K562 (cell line): ENCODE results near the gene TBC1D1.

Source experiments
- BHLHE40 ChIP-seq: IDR thresholded peaks from 2 replicates; pipeline ENCODE4 v1.6.1; 2011; ENCODE audit warnings: low read length, improper control_type of control experiment
- EZH2 ChIP-seq: IDR thresholded peaks from 2 replicates; pipeline ENCODE4 v1.6.1; 2012; ENCODE audit warnings: low read depth, mild to moderate bottlenecking, inconsistent platforms, low read length, borderline replicate concordance
- FOXK2 ChIP-seq, 2 experiments: fragments of 450-650 bp; IDR thresholded peaks in 1 of 2; conservative IDR thresholded peaks in 1 of 2; 2 replicates each; pipeline ENCODE4 v1.6.1; 2016; ENCODE audit warnings: low read depth in 2 of 2, mild to moderate bottlenecking in 1 of 2
- MEF2D ChIP-seq: conservative IDR thresholded peaks from 2 replicates; pipeline ENCODE4 v1.6.1; 2016; ENCODE audit warnings: low read depth, missing genetic modification characterization, missing compliant biosample characterization
- RFX5 ChIP-seq: IDR thresholded peaks from 2 replicates; pipeline ENCODE4 v1.6.1; 2011; ENCODE audit warnings: low read depth, mild to moderate bottlenecking, improper control_type of control experiment, low read length
- TF ChIP-seq, protein P1 (sequence below): sonication (generic); formaldehyde crosslinking; IDR thresholded peaks from 2 replicates; pipeline ENCODE4 v1.8.1; 2023; ENCODE audit warnings: missing genetic modification reagents, mild to moderate bottlenecking, borderline replicate concordance
- TF ChIP-seq, protein P2 (sequence below): fragments of 250-450 bp; sonication (Bioruptor Pico); IDR thresholded peaks from 2 replicates; pipeline ENCODE4 v1.8.0; 2021; ENCODE audit warnings: moderate library complexity, mild to moderate bottlenecking, inconsistent platforms
- TF ChIP-seq, protein P3 (sequence below), 3 experiments: IDR thresholded peaks in 2 of 3; conservative IDR thresholded peaks in 1 of 3; 2 replicates each; pipeline ENCODE4 v1.5.1; 2011 to 2012; ENCODE audit warnings: low read length in 3 of 3, mild to moderate bottlenecking in 3 of 3, control low read depth in 2 of 3, improper control_type of control experiment in 1 of 3, inconsistent platforms in 1 of 3, low read depth in 1 of 3, mixed read lengths in 1 of 3, moderate library complexity in 1 of 3; ENCODE audit not compliant: insufficient read depth in 2 of 3
- TF ChIP-seq, protein P4 (sequence below): IDR thresholded peaks from 2 replicates; pipeline ENCODE4 v1.6.1; 2012; ENCODE audit warnings: low read depth, low read length, improper control_type of control experiment, borderline replicate concordance
- TF ChIP-seq, protein P5 (sequence below): fragments of 250-450 bp; sonication (Bioruptor Pico); IDR thresholded peaks from 2 replicates; pipeline ENCODE4 v1.5.0; 2021
- TF ChIP-seq, protein P6 (sequence below), 2 experiments: fragments of 450-650 bp; conservative IDR thresholded peaks; 2 replicates each; pipeline ENCODE4 v1.6.1; 2017; ENCODE audit warnings: mild to moderate bottlenecking in 2 of 2, moderate library complexity in 2 of 2
- TF ChIP-seq, protein P7 (sequence below): sonication (generic); formaldehyde crosslinking; IDR thresholded peaks from 2 replicates; pipeline ENCODE4 v1.8.0; 2022; ENCODE audit warnings: mild to moderate bottlenecking, missing genetic modification reagents

DNA sequence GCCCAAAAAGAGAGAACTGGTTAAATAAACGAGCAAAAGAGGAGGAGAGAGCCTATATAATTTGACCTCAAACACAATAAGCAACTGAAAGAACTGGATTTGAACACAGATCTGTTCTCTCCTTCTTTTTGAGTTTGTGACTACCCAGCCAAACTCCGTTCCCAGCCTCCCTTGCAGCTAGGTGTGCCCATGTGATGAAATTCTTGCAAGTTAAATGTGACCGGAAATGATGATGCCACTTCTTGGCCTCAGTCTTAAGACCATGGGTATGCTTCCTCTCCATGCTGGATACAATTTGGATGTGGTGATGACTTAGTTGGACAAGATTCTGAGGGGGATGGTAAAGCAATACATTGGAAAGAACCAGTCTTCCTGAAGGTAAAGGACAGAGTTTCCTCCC, 273.5 kb downstream of the TBC1D1 start:
- TF ChIP-seq EZH2 (no peak), RFX5 (no peak), BHLHE40 (no peak), FOXK2 (conservative IDR thresholded peaks at IDR 0.05 in 1 of 2, IDR thresholded peaks at IDR 0.05 in 1 of 2; ENCODE audit: low read depth in 2 of 2) (no peak), MEF2D (tag) (no peak)
- TF ChIP-seq, protein P1, sequence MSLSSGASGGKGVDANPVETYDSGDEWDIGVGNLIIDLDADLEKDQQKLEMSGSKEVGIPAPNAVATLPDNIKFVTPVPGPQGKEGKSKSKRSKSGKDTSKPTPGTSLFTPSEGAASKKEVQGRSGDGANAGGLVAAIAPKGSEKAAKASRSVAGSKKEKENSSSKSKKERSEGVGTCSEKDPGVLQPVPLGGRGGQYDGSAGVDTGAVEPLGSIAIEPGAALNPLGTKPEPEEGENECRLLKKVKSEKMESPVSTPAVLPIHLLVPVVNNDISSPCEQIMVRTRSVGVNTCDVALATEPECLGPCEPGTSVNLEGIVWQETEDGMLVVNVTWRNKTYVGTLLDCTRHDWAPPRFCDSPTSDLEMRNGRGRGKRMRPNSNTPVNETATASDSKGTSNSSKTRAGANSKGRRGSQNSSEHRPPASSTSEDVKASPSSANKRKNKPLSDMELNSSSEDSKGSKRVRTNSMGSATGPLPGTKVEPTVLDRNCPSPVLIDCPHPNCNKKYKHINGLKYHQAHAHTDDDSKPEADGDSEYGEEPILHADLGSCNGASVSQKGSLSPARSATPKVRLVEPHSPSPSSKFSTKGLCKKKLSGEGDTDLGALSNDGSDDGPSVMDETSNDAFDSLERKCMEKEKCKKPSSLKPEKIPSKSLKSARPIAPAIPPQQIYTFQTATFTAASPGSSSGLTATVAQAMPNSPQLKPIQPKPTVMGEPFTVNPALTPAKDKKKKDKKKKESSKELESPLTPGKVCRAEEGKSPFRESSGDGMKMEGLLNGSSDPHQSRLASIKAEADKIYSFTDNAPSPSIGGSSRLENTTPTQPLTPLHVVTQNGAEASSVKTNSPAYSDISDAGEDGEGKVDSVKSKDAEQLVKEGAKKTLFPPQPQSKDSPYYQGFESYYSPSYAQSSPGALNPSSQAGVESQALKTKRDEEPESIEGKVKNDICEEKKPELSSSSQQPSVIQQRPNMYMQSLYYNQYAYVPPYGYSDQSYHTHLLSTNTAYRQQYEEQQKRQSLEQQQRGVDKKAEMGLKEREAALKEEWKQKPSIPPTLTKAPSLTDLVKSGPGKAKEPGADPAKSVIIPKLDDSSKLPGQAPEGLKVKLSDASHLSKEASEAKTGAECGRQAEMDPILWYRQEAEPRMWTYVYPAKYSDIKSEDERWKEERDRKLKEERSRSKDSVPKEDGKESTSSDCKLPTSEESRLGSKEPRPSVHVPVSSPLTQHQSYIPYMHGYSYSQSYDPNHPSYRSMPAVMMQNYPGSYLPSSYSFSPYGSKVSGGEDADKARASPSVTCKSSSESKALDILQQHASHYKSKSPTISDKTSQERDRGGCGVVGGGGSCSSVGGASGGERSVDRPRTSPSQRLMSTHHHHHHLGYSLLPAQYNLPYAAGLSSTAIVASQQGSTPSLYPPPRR, result no peak
- TF ChIP-seq, protein P2, sequence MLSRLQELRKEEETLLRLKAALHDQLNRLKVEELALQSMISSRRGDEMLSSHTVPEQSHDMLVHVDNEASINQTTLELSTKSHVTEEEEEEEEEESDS (CRISPR knock-in tag), result no peak
- TF ChIP-seq, protein P3, sequence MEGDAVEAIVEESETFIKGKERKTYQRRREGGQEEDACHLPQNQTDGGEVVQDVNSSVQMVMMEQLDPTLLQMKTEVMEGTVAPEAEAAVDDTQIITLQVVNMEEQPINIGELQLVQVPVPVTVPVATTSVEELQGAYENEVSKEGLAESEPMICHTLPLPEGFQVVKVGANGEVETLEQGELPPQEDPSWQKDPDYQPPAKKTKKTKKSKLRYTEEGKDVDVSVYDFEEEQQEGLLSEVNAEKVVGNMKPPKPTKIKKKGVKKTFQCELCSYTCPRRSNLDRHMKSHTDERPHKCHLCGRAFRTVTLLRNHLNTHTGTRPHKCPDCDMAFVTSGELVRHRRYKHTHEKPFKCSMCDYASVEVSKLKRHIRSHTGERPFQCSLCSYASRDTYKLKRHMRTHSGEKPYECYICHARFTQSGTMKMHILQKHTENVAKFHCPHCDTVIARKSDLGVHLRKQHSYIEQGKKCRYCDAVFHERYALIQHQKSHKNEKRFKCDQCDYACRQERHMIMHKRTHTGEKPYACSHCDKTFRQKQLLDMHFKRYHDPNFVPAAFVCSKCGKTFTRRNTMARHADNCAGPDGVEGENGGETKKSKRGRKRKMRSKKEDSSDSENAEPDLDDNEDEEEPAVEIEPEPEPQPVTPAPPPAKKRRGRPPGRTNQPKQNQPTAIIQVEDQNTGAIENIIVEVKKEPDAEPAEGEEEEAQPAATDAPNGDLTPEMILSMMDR (IDR thresholded peaks at IDR 0.05 in 2 of 3, conservative IDR thresholded peaks at IDR 0.05 in 1 of 3; ENCODE audit: insufficient read depth in 2 of 3, low read depth in 1 of 3, low read length in 3 of 3), result no peak
- TF ChIP-seq, protein P4, sequence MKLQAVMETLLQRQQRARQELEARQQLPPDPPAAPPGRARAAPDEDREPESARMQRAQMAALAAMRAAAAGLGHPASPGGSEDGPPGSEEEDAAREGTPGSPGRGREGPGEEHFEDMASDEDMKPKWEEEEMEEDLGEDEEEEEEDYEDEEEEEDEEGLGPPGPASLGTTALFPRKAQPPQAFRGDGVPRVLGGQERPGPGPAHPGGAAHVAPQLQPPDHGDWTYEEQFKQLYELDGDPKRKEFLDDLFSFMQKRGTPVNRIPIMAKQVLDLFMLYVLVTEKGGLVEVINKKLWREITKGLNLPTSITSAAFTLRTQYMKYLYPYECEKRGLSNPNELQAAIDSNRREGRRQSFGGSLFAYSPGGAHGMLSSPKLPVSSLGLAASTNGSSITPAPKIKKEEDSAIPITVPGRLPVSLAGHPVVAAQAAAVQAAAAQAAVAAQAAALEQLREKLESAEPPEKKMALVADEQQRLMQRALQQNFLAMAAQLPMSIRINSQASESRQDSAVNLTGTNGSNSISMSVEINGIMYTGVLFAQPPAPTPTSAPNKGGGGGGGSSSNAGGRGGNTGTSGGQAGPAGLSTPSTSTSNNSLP, result no peak
- TF ChIP-seq, protein P5, sequence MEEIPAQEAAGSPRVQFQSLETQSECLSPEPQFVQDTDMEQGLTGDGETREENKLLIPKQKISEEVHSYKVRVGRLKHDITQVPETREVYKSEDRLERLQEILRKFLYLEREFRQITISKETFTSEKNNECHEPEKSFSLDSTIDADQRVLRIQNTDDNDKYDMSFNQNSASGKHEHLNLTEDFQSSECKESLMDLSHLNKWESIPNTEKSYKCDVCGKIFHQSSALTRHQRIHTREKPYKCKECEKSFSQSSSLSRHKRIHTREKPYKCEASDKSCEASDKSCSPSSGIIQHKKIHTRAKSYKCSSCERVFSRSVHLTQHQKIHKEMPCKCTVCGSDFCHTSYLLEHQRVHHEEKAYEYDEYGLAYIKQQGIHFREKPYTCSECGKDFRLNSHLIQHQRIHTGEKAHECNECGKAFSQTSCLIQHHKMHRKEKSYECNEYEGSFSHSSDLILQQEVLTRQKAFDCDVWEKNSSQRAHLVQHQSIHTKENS, result no peak
- TF ChIP-seq, protein P6, sequence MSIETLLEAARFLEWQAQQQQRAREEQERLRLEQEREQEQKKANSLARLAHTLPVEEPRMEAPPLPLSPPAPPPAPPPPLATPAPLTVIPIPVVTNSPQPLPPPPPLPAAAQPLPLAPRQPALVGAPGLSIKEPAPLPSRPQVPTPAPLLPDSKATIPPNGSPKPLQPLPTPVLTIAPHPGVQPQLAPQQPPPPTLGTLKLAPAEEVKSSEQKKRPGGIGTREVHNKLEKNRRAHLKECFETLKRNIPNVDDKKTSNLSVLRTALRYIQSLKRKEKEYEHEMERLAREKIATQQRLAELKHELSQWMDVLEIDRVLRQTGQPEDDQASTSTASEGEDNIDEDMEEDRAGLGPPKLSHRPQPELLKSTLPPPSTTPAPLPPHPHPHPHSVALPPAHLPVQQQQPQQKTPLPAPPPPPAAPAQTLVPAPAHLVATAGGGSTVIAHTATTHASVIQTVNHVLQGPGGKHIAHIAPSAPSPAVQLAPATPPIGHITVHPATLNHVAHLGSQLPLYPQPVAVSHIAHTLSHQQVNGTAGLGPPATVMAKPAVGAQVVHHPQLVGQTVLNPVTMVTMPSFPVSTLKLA (conservative IDR thresholded peaks at IDR 0.05), result no peak
- TF ChIP-seq, protein P7, sequence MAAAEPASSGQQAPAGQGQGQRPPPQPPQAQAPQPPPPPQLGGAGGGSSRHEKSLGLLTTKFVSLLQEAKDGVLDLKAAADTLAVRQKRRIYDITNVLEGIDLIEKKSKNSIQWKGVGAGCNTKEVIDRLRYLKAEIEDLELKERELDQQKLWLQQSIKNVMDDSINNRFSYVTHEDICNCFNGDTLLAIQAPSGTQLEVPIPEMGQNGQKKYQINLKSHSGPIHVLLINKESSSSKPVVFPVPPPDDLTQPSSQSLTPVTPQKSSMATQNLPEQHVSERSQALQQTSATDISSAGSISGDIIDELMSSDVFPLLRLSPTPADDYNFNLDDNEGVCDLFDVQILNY, result no peak
